HepG2 (cell line): ENCODE data around the gene FUOM. TPM values are rescaled to one million over a fixed set of nuclear protein-coding genes. Genes with fewer than 3 reads are reported as not detected.

ENCODE experiments used
- ATAC-seq: fragments of 200-7000 bp; cut with Tn5 transposase; 3 replicates; pipeline ENCODE4 v1.9.1; 2020; ENCODE audit warnings: mild to moderate bottlenecking, moderate library complexity
- BruUV-seq: library from RNA; stranded (reverse); fragments of 400-500 nt; replicated peaks from 2 replicates; lab custom pipeline; 2021; lab: Mats Ljungman, UMichigan
- CTCF ChIA-PET: fragments of 300-600 bp; formaldehyde crosslinking; extraction: SDS; loops from one replicate; lab custom pipeline; 2021; ENCODE audit warnings: low total read pairs, inconsistent platforms, low intra/inter-chr PET ratio; lab: Yijun Ruan, JAX
- POLR2A ChIA-PET: fragments of 350-600 bp; sonication (Branson Sonifier 250); formaldehyde crosslinking; loops from one replicate; lab custom pipeline; 2020; ENCODE audit warnings: antibody characterized with exemption, inconsistent platforms; lab: Yijun Ruan, JAX
- DNase-seq: peaks from one replicate; pipeline ENCODE4 v3.0.0-alpha.2; 2015; ENCODE audit warnings: low spot score
- FAIRE-seq: peaks from 3 replicates; lab custom pipeline; 2011; peaks lifted over from hg19 to GRCh38; lab: Jason Lieb, UNC
- H2AFZ ChIP-seq: one replicate; pipeline ENCODE4 v1.6.1; 2011; ENCODE audit warnings: low read length, inconsistent platforms
- H3K27ac ChIP-seq: fragments of 300-600 bp; 3 replicates; pipeline ENCODE4 v1.8.0; 2011; ENCODE audit warnings: mixed run types, mild to moderate bottlenecking, mixed read lengths, low read length, inconsistent platforms; ENCODE audit not compliant: insufficient read depth; ENCODE audit errors: extremely low read length
- H3K27me3 ChIP-seq, 2 experiments: fragments of 200-600 bp in 1 of 2; 2 replicates in 1 of 2; 3 replicates in 1 of 2; pipeline versions ENCODE4 v1.6.0 to v1.8.0; 2011; ENCODE audit warnings: low read length in 2 of 2, mild to moderate bottlenecking in 2 of 2, moderate library complexity in 2 of 2, inconsistent platforms in 1 of 2; ENCODE audit not compliant: insufficient read depth in 2 of 2, control insufficient read depth in 1 of 2
- H3K36me3 ChIP-seq, 2 experiments: fragments of 200-600 bp in 1 of 2; replicated peaks in 1 of 2; 2 replicates in 1 of 2; 3 replicates in 1 of 2; pipeline versions ENCODE4 v1.5.1 to v1.8.0; 2011; ENCODE audit warnings: low read length in 2 of 2, inconsistent platforms in 1 of 2; ENCODE audit not compliant: insufficient read depth in 2 of 2, control insufficient read depth in 1 of 2
- H3K4me1 ChIP-seq: 2 replicates; pipeline ENCODE4 v1.5.1; 2012; ENCODE audit warnings: low read length, inconsistent platforms; ENCODE audit not compliant: insufficient read depth
- H3K4me2 ChIP-seq: 2 replicates; pipeline ENCODE4 v1.6.0; 2011; ENCODE audit warnings: low read depth, low read length, inconsistent platforms
- H3K4me3 ChIP-seq, 3 experiments: fragments of 200-600 bp in 1 of 3; sonication (generic), shearing (Covaris generic) in 1 of 3; replicated peaks in 1 of 3; 2 replicates each; pipeline ENCODE4 v1.5.1; 2011 to 2016; ENCODE audit warnings: low read length in 3 of 3, inconsistent platforms in 2 of 3, low read depth in 2 of 3, mild to moderate bottlenecking in 2 of 3, control low read depth in 1 of 3, mixed read lengths in 1 of 3; ENCODE audit not compliant: insufficient read depth in 1 of 3
- H3K79me2 ChIP-seq: one replicate; pipeline ENCODE4 v1.6.1; 2011; ENCODE audit warnings: low read length, inconsistent platforms; ENCODE audit not compliant: insufficient read depth
- H3K9ac ChIP-seq: 2 replicates; pipeline ENCODE4 v1.6.0; 2011; ENCODE audit warnings: mild to moderate bottlenecking, low read depth, low read length, inconsistent platforms; ENCODE audit not compliant: insufficient read depth
- H3K9me3 ChIP-seq: 2 replicates; pipeline ENCODE4 v1.5.1; 2012; ENCODE audit warnings: mild to moderate bottlenecking, low read length
- H4K20me1 ChIP-seq: 2 replicates; pipeline ENCODE4 v1.6.0; 2011; ENCODE audit warnings: inconsistent platforms, mild to moderate bottlenecking, low read length, moderate library complexity; ENCODE audit not compliant: insufficient read depth
- GLI4 ChIP-seq: sonication (generic); formaldehyde crosslinking; IDR thresholded peaks from 2 replicates; pipeline ENCODE4 v1.5.1; 2020; ENCODE audit warnings: missing genetic modification reagents, mild to moderate bottlenecking, moderate library complexity, borderline replicate concordance
- HIVEP1 ChIP-seq: sonication (generic); formaldehyde crosslinking; IDR thresholded peaks from 2 replicates; pipeline ENCODE4 v1.4.0; 2020; ENCODE audit warnings: mild to moderate bottlenecking, missing genetic modification reagents
- JUN ChIP-seq: sonication (generic); formaldehyde crosslinking; IDR thresholded peaks from 2 replicates; pipeline ENCODE4 v1.4.0; 2020; ENCODE audit warnings: mild to moderate bottlenecking, missing genetic modification reagents
- MTA1 ChIP-seq: sonication (generic); formaldehyde crosslinking; IDR thresholded peaks from 2 replicates; pipeline ENCODE4 v1.4.0; 2020; ENCODE audit warnings: missing genetic modification reagents, mild to moderate bottlenecking, borderline replicate concordance
- RFX5 ChIP-seq: IDR thresholded peaks from 2 replicates; pipeline ENCODE4 v1.6.1; 2011; ENCODE audit warnings: low read depth, low read length, improper control_type of control experiment
- SOX13 ChIP-seq, 3 experiments: fragments of 450-650 bp in 1 of 3; sonication (generic) in 1 of 3; formaldehyde crosslinking in 1 of 3; IDR thresholded peaks in 2 of 3; conservative IDR thresholded peaks in 1 of 3; 2 replicates each; pipeline versions ENCODE4 v1.5.0 to v1.6.1; 2016 to 2020; ENCODE audit warnings: antibody characterized with exemption in 1 of 3, mild to moderate bottlenecking in 1 of 3, missing compliant biosample characterization in 1 of 3, missing genetic modification reagents in 1 of 3, moderate library complexity in 1 of 3
- TSC22D2 ChIP-seq: sonication (generic); formaldehyde crosslinking; IDR thresholded peaks from 2 replicates; pipeline ENCODE4 v1.5.1; 2020; ENCODE audit warnings: missing genetic modification reagents, mild to moderate bottlenecking, borderline replicate concordance
- WGBS: methylation state at CpG from one replicate; pipeline ENCODE4 v1.1.6; 2017; ENCODE audit warnings: low lambda C conversion rate; 5-methylcytosine and 5-hydroxymethylcytosine counted together
- in situ Hi-C: cut with HindIII; loops from 2 replicates; pipeline ENCODE4 v1.10.0; 2017; ENCODE audit warnings: low pct_unique_long_range_greater_than_20kb; ENCODE audit not compliant: extremely low pct_ligation_motif_present
- intact Hi-C: fragments of 100-400 bp; cut with micrococcal nuclease; formaldehyde crosslinking; loops from one replicate; pipeline ENCODE4 v1.10.0; 2022; ENCODE audit not compliant: unreplicated experiment
- polyA plus RNA-seq, 8 experiments: library from polyadenylated mRNA; depleted of rRNA in 3 of 8; stranded (reverse) in 7 of 8; unstranded in 1 of 8; fragments of >200 nt; fragmentation: Illumina TruSeq in 4 of 8; extraction: Trizol in 4 of 8; gene quantifications; 2 replicates each; pipeline versions ENCODE4 v1.2.1 to v1.2.3, GENCODE V29; 2011 to 2016; ENCODE audit warnings: low read depth in 4 of 8, missing spikeins in 1 of 8, mixed read lengths in 1 of 8; ENCODE audit not compliant: insufficient read depth in 1 of 8
- total RNA-seq, 5 experiments: library from RNA; depleted of rRNA; stranded (reverse); fragments of >200 nt; fragmentation: Illumina TruSeq; extraction: Trizol; gene quantifications; 2 replicates each; pipeline ENCODE4 v1.2.3, GENCODE V29; 2016; ENCODE audit warnings: low read depth in 1 of 5
- TF ChIP-seq, protein P1 (sequence below): sonication (generic); formaldehyde crosslinking; IDR thresholded peaks from 2 replicates; pipeline ENCODE4 v1.5.1; 2020; ENCODE audit warnings: mild to moderate bottlenecking, missing genetic modification reagents, moderate library complexity
- TF ChIP-seq, protein P2 (sequence below), 2 experiments: sonication (generic) in 1 of 2; formaldehyde crosslinking in 1 of 2; IDR thresholded peaks; 2 replicates each; pipeline versions ENCODE4 v1.6.1 to v1.9.0; 2014 to 2022; ENCODE audit warnings: antibody characterized with exemption in 1 of 2, borderline replicate concordance in 1 of 2, inconsistent platforms in 1 of 2, low read depth in 1 of 2, missing genetic modification reagents in 1 of 2

FUOM gene
- total and polyA plus RNA-seq, 2 of the 13 experiments (the other 11 are each of a cell fraction or from before 2014, with no cell fraction given): 27.5 to 60.4 TPM

DNA sequence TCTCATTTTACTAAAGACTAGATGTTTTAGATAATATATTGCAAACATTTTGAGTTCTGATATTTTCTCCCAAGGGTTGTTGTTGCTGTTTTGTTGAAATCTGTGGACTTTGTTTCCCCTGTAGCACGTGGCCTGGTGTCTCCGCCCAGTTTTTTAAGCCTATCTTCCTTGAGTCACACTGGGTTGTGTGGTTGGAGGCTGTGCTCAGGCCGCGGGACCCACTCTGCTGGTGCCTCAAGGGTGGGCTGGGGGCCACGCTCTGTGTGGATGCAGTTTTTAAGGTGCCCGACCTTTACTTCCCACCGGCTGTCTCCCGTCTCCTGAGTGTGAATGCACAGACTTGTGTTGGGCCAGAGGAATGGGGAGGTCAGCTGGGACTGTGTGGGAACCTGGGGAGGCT lies 14.9 kb downstream of the FUOM start (continued):
- TF ChIP-seq, protein P1, sequence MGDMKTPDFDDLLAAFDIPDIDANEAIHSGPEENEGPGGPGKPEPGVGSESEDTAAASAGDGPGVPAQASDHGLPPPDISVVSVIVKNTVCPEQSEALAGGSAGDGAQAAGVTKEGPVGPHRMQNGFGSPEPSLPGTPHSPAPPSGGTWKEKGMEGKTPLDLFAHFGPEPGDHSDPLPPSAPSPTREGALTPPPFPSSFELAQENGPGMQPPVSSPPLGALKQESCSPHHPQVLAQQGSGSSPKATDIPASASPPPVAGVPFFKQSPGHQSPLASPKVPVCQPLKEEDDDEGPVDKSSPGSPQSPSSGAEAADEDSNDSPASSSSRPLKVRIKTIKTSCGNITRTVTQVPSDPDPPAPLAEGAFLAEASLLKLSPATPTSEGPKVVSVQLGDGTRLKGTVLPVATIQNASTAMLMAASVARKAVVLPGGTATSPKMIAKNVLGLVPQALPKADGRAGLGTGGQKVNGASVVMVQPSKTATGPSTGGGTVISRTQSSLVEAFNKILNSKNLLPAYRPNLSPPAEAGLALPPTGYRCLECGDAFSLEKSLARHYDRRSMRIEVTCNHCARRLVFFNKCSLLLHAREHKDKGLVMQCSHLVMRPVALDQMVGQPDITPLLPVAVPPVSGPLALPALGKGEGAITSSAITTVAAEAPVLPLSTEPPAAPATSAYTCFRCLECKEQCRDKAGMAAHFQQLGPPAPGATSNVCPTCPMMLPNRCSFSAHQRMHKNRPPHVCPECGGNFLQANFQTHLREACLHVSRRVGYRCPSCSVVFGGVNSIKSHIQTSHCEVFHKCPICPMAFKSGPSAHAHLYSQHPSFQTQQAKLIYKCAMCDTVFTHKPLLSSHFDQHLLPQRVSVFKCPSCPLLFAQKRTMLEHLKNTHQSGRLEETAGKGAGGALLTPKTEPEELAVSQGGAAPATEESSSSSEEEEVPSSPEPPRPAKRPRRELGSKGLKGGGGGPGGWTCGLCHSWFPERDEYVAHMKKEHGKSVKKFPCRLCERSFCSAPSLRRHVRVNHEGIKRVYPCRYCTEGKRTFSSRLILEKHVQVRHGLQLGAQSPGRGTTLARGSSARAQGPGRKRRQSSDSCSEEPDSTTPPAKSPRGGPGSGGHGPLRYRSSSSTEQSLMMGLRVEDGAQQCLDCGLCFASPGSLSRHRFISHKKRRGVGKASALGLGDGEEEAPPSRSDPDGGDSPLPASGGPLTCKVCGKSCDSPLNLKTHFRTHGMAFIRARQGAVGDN: peak; percentile 32; the same call in 1 of the 2 replicates

- 60% methylated on average over 4 of the region's 4 CpGs for WGBS
- TF ChIP-seq MTA1 (CRISPR knock-in tag): no peak
- TF ChIP-seq JUN (CRISPR knock-in tag): no peak
- no peak for TF ChIP-seq RFX5
- no peak for TF ChIP-seq HIVEP1 (CRISPR knock-in tag)
- no peak for TF ChIP-seq GLI4 (CRISPR knock-in tag)
- TF ChIP-seq SOX13 (IDR thresholded peaks at IDR 0.05): no peak
- TF ChIP-seq SOX13 (CRISPR knock-in tag; conservative IDR thresholded peaks at IDR 0.05 in 1 of 2, IDR thresholded peaks at IDR 0.05 in 1 of 2): no peak
- no peak for TF ChIP-seq TSC22D2 (CRISPR knock-in tag)
- TF ChIP-seq, protein P2, sequence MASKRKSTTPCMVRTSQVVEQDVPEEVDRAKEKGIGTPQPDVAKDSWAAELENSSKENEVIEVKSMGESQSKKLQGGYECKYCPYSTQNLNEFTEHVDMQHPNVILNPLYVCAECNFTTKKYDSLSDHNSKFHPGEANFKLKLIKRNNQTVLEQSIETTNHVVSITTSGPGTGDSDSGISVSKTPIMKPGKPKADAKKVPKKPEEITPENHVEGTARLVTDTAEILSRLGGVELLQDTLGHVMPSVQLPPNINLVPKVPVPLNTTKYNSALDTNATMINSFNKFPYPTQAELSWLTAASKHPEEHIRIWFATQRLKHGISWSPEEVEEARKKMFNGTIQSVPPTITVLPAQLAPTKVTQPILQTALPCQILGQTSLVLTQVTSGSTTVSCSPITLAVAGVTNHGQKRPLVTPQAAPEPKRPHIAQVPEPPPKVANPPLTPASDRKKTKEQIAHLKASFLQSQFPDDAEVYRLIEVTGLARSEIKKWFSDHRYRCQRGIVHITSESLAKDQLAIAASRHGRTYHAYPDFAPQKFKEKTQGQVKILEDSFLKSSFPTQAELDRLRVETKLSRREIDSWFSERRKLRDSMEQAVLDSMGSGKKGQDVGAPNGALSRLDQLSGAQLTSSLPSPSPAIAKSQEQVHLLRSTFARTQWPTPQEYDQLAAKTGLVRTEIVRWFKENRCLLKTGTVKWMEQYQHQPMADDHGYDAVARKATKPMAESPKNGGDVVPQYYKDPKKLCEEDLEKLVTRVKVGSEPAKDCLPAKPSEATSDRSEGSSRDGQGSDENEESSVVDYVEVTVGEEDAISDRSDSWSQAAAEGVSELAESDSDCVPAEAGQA (IDR thresholded peaks at IDR 0.05; ENCODE audit: low read depth): no peak
- TF ChIP-seq, protein P2 (CRISPR knock-in tag; IDR thresholded peaks at IDR 0.05; ENCODE audit: borderline replicate concordance): no peak
Measured at GRCh38 chr10:133341983-133342382, 15.8 kb downstream of the FUOM start.

More at GRCh38 chr10:133341983-133342382, 15.8 kb downstream of the FUOM start:
- no peak for ATAC-seq
- Histone ChIP-seq H3K27me3 (peaks cover 2 to 18% of the 10 kb centered on the region in 2 experiments; a peak in 4 of 5 replicates), H3K4me1 (peaks cover 36% of the 10 kb centered on the region), H3K4me3 (no peak overlapping the region), H3K36me3 (no peaks in the 10 kb centered on the region), H2AFZ (no peak overlapping the region), H3K27ac (no peak overlapping the region), H3K9ac (no peak overlapping the region), H3K9me3 (no peaks in the 10 kb centered on the region), H3K79me2 (no peaks in the 10 kb centered on the region), H3K4me2 (no peak overlapping the region), H4K20me1 (no peaks in the 10 kb centered on the region)
- in situ Hi-C loops: no loop called here
- ChIA-PET CTCF (no interaction called here), POLR2A (interaction anchor here (1.5 kb wide), 1 partner anchor 17 kb away, joined by 3 read pairs; no protein-coding TSS in a partner anchor)
- BruUV-seq: no TSS peak
- no peak for DNase-seq
- intact Hi-C loops: no loop called here
- FAIRE-seq: no peak
